Uterus (tissue), 2 donors: Measurements from ENCODE around the gene CYP4F3.

Source experiments
- CTCF ChIP-seq, 4 experiments: fragments of 200-600 bp in 2 of 4; fragments of 450-650 bp in 2 of 4; sonication (generic) in 2 of 4; IDR thresholded peaks; one replicate each; pipeline ENCODE4 v1.5.1; 2016 to 2019; ENCODE audit warnings: antibody characterized with exemption in 4 of 4, mild to moderate bottlenecking in 2 of 4, moderate library complexity in 1 of 4
- POLR2A ChIP-seq, 2 donors: fragments of 450-650 bp; IDR thresholded peaks; one replicate each; pipeline ENCODE4 v1.6.1; 2016; ENCODE audit warnings: antibody characterized with exemption in 2 of 2, mild to moderate bottlenecking in 1 of 2, moderate library complexity in 1 of 2

GRCh38 chr19:15641901-15642491 lies 1.3 kb downstream of the CYP4F3 start:
- no peak for TF ChIP-seq CTCF (IDR thresholded peaks at IDR 0.05)
- no peak for TF ChIP-seq POLR2A (IDR thresholded peaks at IDR 0.05)
